Endothelial cell of umbilical vein (primary cell): Measurements from ENCODE around the gene PDYN. TPM values are rescaled to one million over a fixed set of nuclear protein-coding genes. Genes with fewer than 3 reads are reported as not detected.

Experiments used
- BruUV-seq: library from RNA; stranded (reverse); fragments of 400-500 nt; replicated peaks from 2 replicates; lab custom pipeline; 2021; lab: Mats Ljungman, UMichigan
- CTCF ChIA-PET: fragments of 300-600, 350-600 bp; sonication (Branson Sonifier 250); formaldehyde crosslinking; loops from one replicate; lab custom pipeline; 2021; ENCODE audit warnings: antibody characterized with exemption, inconsistent platforms; lab: Charles Lee
- POLR2A ChIA-PET: fragments of 300-600, 350-600 bp; sonication (Branson Sonifier 250); formaldehyde crosslinking; loops from one replicate; lab custom pipeline; 2021; ENCODE audit warnings: antibody characterized with exemption, inconsistent platforms; lab: Charles Lee
- DNase-seq: peaks from one replicate; pipeline ENCODE4 v3.0.0-alpha.2; 2011; ENCODE audit warnings: low read depth, low spot score
- FAIRE-seq: peaks from 2 replicates; lab custom pipeline; 2011; peaks lifted over from hg19 to GRCh38; lab: Jason Lieb, UNC
- H2AFZ ChIP-seq: 2 replicates; pipeline ENCODE4 v1.6.0; 2012; ENCODE audit warnings: low read depth, low read length, control low read depth, inconsistent platforms
- H3K27ac ChIP-seq: 2 replicates; pipeline ENCODE4 v1.5.1; 2011; ENCODE audit warnings: low read depth, mild to moderate bottlenecking, control low read depth, low read length, moderate library complexity; ENCODE audit not compliant: insufficient read depth
- H3K27me3 ChIP-seq, 2 experiments: 2 replicates each; pipeline versions ENCODE4 v1.6.0 to v1.6.1; 2011; ENCODE audit warnings: low read length in 2 of 2, mixed read lengths in 1 of 2; ENCODE audit not compliant: control insufficient read depth in 2 of 2, insufficient read depth in 2 of 2
- H3K36me3 ChIP-seq, 2 experiments: 2 replicates in 1 of 2; 3 replicates in 1 of 2; pipeline ENCODE4 v1.5.1; 2011; ENCODE audit warnings: low read length in 2 of 2, mild to moderate bottlenecking in 1 of 2, moderate library complexity in 1 of 2; ENCODE audit not compliant: control insufficient read depth in 2 of 2, insufficient read depth in 2 of 2; ENCODE audit errors: extremely low read depth in 1 of 2
- H3K4me1 ChIP-seq: 3 replicates; pipeline ENCODE4 v1.5.1; 2011; ENCODE audit warnings: mild to moderate bottlenecking, low read length; ENCODE audit not compliant: control insufficient read depth, insufficient read depth; ENCODE audit errors: extremely low read depth
- H3K4me2 ChIP-seq: 2 replicates; pipeline ENCODE4 v1.6.1; 2011; ENCODE audit warnings: low read length, control low read depth, mixed read lengths; ENCODE audit not compliant: insufficient read depth
- H3K4me3 ChIP-seq, 3 experiments: fragments of 200-600 bp in 1 of 3; sonication (generic), shearing (Covaris generic) in 1 of 3; replicated peaks in 1 of 3; 2 replicates each; pipeline ENCODE4 v1.5.1; 2011 to 2016; ENCODE audit warnings: control low read depth in 3 of 3, low read length in 3 of 3, mild to moderate bottlenecking in 2 of 3, inconsistent platforms in 1 of 3, low read depth in 1 of 3, moderate library complexity in 1 of 3; ENCODE audit not compliant: insufficient read depth in 1 of 3
- H3K79me2 ChIP-seq: 2 replicates; pipeline ENCODE4 v1.6.0; 2012; ENCODE audit warnings: low read length, inconsistent platforms; ENCODE audit not compliant: control insufficient read depth, insufficient read depth
- H3K9ac ChIP-seq: replicated peaks from 2 replicates; pipeline ENCODE3; 2011; ENCODE audit warnings: low read length, control low read depth; ENCODE audit not compliant: insufficient read depth; ENCODE audit errors: extremely low read depth
- H3K9me1 ChIP-seq: replicated peaks from 3 replicates; pipeline ENCODE4 v1.6.0; 2011; ENCODE audit warnings: mild to moderate bottlenecking, low read length; ENCODE audit not compliant: control insufficient read depth, insufficient read depth; ENCODE audit errors: extremely low read depth
- H3K9me3 ChIP-seq: replicated peaks from 2 replicates; pipeline ENCODE4 v1.5.1; 2012; ENCODE audit warnings: low read length, inconsistent platforms; ENCODE audit not compliant: control insufficient read depth, insufficient read depth
- H4K20me1 ChIP-seq: replicated peaks from 2 replicates; pipeline ENCODE3; 2011; ENCODE audit warnings: mild to moderate bottlenecking, low read length; ENCODE audit not compliant: control insufficient read depth, insufficient read depth; ENCODE audit errors: extremely low read depth
- EZH2 ChIP-seq: IDR thresholded peaks from 2 replicates; pipeline ENCODE4 v1.6.1; 2012; ENCODE audit warnings: borderline replicate concordance, low read depth, mild to moderate bottlenecking, moderate library complexity, low read length, inconsistent platforms; ENCODE audit not compliant: severe bottlenecking
- FOS ChIP-seq: IDR thresholded peaks from 2 replicates; pipeline ENCODE4 v1.6.1; 2011; ENCODE audit warnings: mild to moderate bottlenecking, low read length, moderate library complexity, borderline replicate concordance; ENCODE audit not compliant: insufficient read depth
- GATA2 ChIP-seq: IDR thresholded peaks from 2 replicates; pipeline ENCODE4 v1.7.0; 2011; ENCODE audit warnings: low read depth, mild to moderate bottlenecking, moderate library complexity, mixed read lengths, low read length; ENCODE audit not compliant: insufficient read length, insufficient read depth
- JUN ChIP-seq: IDR thresholded peaks from 2 replicates; pipeline ENCODE4 v1.6.1; 2011; ENCODE audit warnings: borderline replicate concordance, low read depth; ENCODE audit not compliant: insufficient read length, insufficient read depth
- MAX ChIP-seq: IDR thresholded peaks from 2 replicates; pipeline ENCODE4 v1.6.1; 2011; ENCODE audit not compliant: insufficient read depth, insufficient read length
- MYC ChIP-seq: IDR thresholded peaks from one replicate; pipeline ENCODE4 v1.6.1; 2011; ENCODE audit warnings: mild to moderate bottlenecking, low read depth, low read length
- POLR2A ChIP-seq: IDR thresholded peaks from 2 replicates; pipeline ENCODE4 v1.6.1; 2012; ENCODE audit warnings: low read depth, mild to moderate bottlenecking, control low read depth, low read length
- POLR2AphosphoS5 ChIP-seq: IDR thresholded peaks from 2 replicates; pipeline ENCODE4 v1.6.1; 2012; ENCODE audit warnings: low read depth, mild to moderate bottlenecking, control low read depth, low read length, moderate library complexity; ENCODE audit not compliant: insufficient read depth
- dilution Hi-C: fragments of 300-500 bp; cut with MboI; formaldehyde crosslinking; loops from one replicate; pipeline ENCODE4 v1.15.0; 2019; ENCODE audit warnings: low sequenced_read_pairs; ENCODE audit not compliant: extremely low pct_ligation_motif_present
- intact Hi-C: fragments of 100-400 bp; cut with micrococcal nuclease; formaldehyde crosslinking; loops from one replicate; pipeline ENCODE4 v1.10.0; 2022
- polyA plus RNA-seq, 4 experiments: library from polyadenylated mRNA; depleted of rRNA in 3 of 4; stranded (reverse) in 3 of 4; unstranded in 1 of 4; fragments of >200 nt; gene quantifications; 2 replicates each; pipeline versions ENCODE4 v1.2.1 to v1.2.3, GENCODE V29; 2011 to 2012; ENCODE audit warnings: missing spikeins in 1 of 4
- total RNA-seq: library from RNA; stranded (reverse); gene quantifications from 2 replicates; pipeline ENCODE4 v1.2.3, GENCODE V29; 2021
- TF ChIP-seq, protein P1 (sequence below), 2 donors: IDR thresholded peaks; 1 replicate in 1 of 2; 2 replicates in 1 of 2; pipeline ENCODE4 v1.5.1; 2011; ENCODE audit warnings: low read length in 2 of 2, mild to moderate bottlenecking in 2 of 2, moderate library complexity in 2 of 2, control low read depth in 1 of 2, inconsistent platforms in 1 of 2, low read depth in 1 of 2; ENCODE audit not compliant: insufficient read depth in 1 of 2; ENCODE audit errors: extremely low read depth in 1 of 2

PDYN gene
- total and polyA plus RNA-seq, 2 donors (not counting 3 experiments of a cell fraction or from before 2014, with no cell fraction given): not detected

DNA sequence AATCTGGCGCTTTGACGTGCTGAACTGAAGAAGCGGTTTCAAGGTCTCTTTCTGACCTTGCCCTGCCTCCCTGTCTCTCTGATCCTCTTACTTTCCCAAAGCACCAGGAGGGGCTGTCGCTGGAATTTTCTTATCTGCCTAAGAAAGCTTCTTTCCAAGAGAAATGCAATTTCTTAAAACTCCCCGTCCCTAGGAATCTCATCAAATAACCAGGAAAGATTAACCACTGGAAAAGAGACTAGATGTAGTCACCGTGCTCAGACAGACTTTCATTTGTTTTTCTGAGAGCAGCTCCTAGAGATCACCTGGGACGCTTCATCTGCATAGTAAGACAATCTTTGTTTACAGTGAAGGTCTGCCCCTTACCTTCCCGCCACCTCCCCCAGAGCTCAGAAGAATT is 38.6 kb downstream of the PDYN start:
- Histone ChIP-seq H3K9ac (no peak overlapping the region), H3K79me2 (no peaks in the 10 kb centered on the region), H3K4me3 (no peak overlapping the region), H3K27me3 (peaks cover 8 to 10% of the 10 kb centered on the region in 2 experiments), H3K27ac (no peak overlapping the region), H4K20me1 (no peaks in the 10 kb centered on the region), H2AFZ (no peak overlapping the region), H3K4me1 (no peaks in the 10 kb centered on the region), H3K36me3 (no peaks in the 10 kb centered on the region), H3K9me3 (no peaks in the 10 kb centered on the region), H3K4me2 (no peak overlapping the region), H3K9me1 (no peaks in the 10 kb centered on the region)
- no peak for TF ChIP-seq GATA2
- no peak for TF ChIP-seq MYC
- TF ChIP-seq EZH2: no peak
- no TSS peak for BruUV-seq
- dilution Hi-C loops: no loop called here
- no peak for DNase-seq
- no peak for FAIRE-seq
- CTCF ChIA-PET: interaction anchor here (3.2 kb wide), 1 partner anchor 10 kb away, joined by 23 read pairs; no protein-coding TSS in a partner anchor
- POLR2A ChIA-PET: no interaction called here
- intact Hi-C loops: no loop called here

DNA sequence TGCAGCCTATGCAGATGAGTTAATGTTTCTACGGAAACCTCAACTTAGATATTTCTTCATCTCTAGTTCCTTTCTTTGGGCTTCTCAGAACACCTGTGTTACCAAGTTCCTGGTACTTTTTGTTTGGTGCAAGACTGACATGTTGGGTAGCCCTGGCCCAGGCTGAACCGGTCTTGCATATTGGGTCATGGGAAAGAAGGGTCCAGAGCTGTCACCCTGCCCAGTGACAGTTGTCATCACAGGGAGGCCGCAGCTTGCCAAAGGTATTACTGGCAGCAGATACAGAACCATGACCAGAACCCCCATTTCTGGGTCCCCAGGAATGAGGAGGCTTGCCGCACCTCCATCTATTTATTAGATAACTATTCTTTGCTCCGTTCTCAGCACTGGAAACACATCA is 40.2 kb downstream of the PDYN start:
- no peak overlapping the region for H3K4me3 ChIP-seq
- no peaks in the 10 kb centered on the region for H3K4me1 ChIP-seq
- no peak overlapping the region for H2AFZ ChIP-seq
- peaks cover 10% of the 10 kb centered on the region in 2 experiments for H3K27me3 ChIP-seq
- H3K36me3 ChIP-seq: no peaks in the 10 kb centered on the region
- FAIRE-seq: no peak
- no peak overlapping the region for H3K4me2 ChIP-seq
- no peaks in the 10 kb centered on the region for H4K20me1 ChIP-seq
- dilution Hi-C loops: no loop called here
- no peak for DNase-seq
- no peaks in the 10 kb centered on the region for H3K9me1 ChIP-seq
- CTCF ChIA-PET: interaction anchor here (3.2 kb wide), 1 partner anchor 12 kb away, joined by 23 read pairs; no protein-coding TSS in a partner anchor
- H3K9me3 ChIP-seq: no peaks in the 10 kb centered on the region
- no peak overlapping the region for H3K9ac ChIP-seq
- intact Hi-C loops: no loop called here
- H3K27ac ChIP-seq: no peak overlapping the region
- BruUV-seq: no TSS peak
- no peaks in the 10 kb centered on the region for H3K79me2 ChIP-seq
- POLR2A ChIA-PET: no interaction called here
- TF ChIP-seq MAX (no peak), GATA2 (no peak), MYC (no peak), EZH2 (no peak), POLR2AphosphoS5 (no peak), POLR2A (no peak), JUN (no peak), FOS (no peak)
- TF ChIP-seq, protein P1, sequence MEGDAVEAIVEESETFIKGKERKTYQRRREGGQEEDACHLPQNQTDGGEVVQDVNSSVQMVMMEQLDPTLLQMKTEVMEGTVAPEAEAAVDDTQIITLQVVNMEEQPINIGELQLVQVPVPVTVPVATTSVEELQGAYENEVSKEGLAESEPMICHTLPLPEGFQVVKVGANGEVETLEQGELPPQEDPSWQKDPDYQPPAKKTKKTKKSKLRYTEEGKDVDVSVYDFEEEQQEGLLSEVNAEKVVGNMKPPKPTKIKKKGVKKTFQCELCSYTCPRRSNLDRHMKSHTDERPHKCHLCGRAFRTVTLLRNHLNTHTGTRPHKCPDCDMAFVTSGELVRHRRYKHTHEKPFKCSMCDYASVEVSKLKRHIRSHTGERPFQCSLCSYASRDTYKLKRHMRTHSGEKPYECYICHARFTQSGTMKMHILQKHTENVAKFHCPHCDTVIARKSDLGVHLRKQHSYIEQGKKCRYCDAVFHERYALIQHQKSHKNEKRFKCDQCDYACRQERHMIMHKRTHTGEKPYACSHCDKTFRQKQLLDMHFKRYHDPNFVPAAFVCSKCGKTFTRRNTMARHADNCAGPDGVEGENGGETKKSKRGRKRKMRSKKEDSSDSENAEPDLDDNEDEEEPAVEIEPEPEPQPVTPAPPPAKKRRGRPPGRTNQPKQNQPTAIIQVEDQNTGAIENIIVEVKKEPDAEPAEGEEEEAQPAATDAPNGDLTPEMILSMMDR (IDR thresholded peaks at IDR 0.05; ENCODE audit: extremely low read depth in 1 of 2, insufficient read depth in 1 of 2, low read depth in 1 of 2, low read length in 2 of 2): no peak
